H9 (cell line): Measurements from ENCODE around the gene DCN. TPM values are rescaled to one million over a fixed set of nuclear protein-coding genes. Genes with fewer than 3 reads are reported as not detected.

ENCODE experiments used
- DNase-seq: peaks from one replicate; pipeline ENCODE4 v3.0.0-alpha.2; 2017
- H2AFZ ChIP-seq: one replicate; pipeline ENCODE4 v1.6.1; 2013; ENCODE audit warnings: mild to moderate bottlenecking, low read length, control low read depth, moderate library complexity
- H2AK5ac ChIP-seq: 2 replicates; pipeline ENCODE4 v1.6.1; 2013; ENCODE audit warnings: low read length, control low read depth, mixed read lengths; ENCODE audit not compliant: insufficient read length
- H2BK120ac ChIP-seq: one replicate; pipeline ENCODE4 v1.6.1; 2013; ENCODE audit warnings: low read depth, mild to moderate bottlenecking, low read length, control low read depth, inconsistent platforms; ENCODE audit not compliant: poor library complexity, severe bottlenecking
- H2BK12ac ChIP-seq: 2 replicates; pipeline ENCODE4 v1.6.1; 2013; ENCODE audit warnings: low read length, control low read depth, mixed read lengths, low read depth; ENCODE audit not compliant: insufficient read length
- H2BK15ac ChIP-seq: 2 replicates; pipeline ENCODE4 v1.6.1; 2013; ENCODE audit warnings: low read depth, low read length, control low read depth
- H2BK20ac ChIP-seq: one replicate; pipeline ENCODE4 v1.6.1; 2013; ENCODE audit warnings: low read depth, mild to moderate bottlenecking, low read length, control low read depth, inconsistent platforms; ENCODE audit not compliant: poor library complexity, severe bottlenecking
- H2BK5ac ChIP-seq: 2 replicates; pipeline ENCODE4 v1.6.1; 2013; ENCODE audit warnings: low read length, control low read depth, mixed read lengths; ENCODE audit not compliant: insufficient read length
- H3K14ac ChIP-seq: 2 replicates; pipeline ENCODE4 v1.6.1; 2013; ENCODE audit warnings: low read length, control low read depth; ENCODE audit not compliant: insufficient read depth
- H3K18ac ChIP-seq: 2 replicates; pipeline ENCODE4 v1.6.1; 2013; ENCODE audit warnings: low read depth, mild to moderate bottlenecking, mixed read lengths, low read length, control low read depth; ENCODE audit not compliant: insufficient read length
- H3K23ac ChIP-seq: 2 replicates; pipeline ENCODE4 v1.6.1; 2013; ENCODE audit warnings: low read length, control low read depth, mixed read lengths, low read depth; ENCODE audit not compliant: insufficient read length
- H3K23me2 ChIP-seq: 2 replicates; pipeline ENCODE4 v1.6.1; 2013; ENCODE audit warnings: low read depth, mild to moderate bottlenecking, mixed read lengths, low read length, control low read depth; ENCODE audit not compliant: insufficient read length, poor library complexity, severe bottlenecking
- H3K27ac ChIP-seq: 2 replicates; pipeline ENCODE4 v1.5.1; 2013; ENCODE audit warnings: low read length, control low read depth, mixed read lengths, low read depth; ENCODE audit not compliant: insufficient read length
- H3K27me3 ChIP-seq: 2 replicates; pipeline ENCODE4 v1.6.1; 2013; ENCODE audit warnings: low read length, control low read depth, inconsistent platforms; ENCODE audit not compliant: insufficient read depth
- H3K4ac ChIP-seq: 2 replicates; pipeline ENCODE4 v1.6.1; 2013; ENCODE audit warnings: low read depth, mild to moderate bottlenecking, control low read depth, inconsistent platforms, low read length, moderate library complexity
- H3K4me1 ChIP-seq: 2 replicates; pipeline ENCODE4 v1.6.1; 2013; ENCODE audit warnings: low read length, control low read depth, inconsistent platforms; ENCODE audit not compliant: insufficient read depth
- H3K4me2 ChIP-seq: 2 replicates; pipeline ENCODE4 v1.6.1; 2013; ENCODE audit warnings: low read length, control low read depth, mixed read lengths; ENCODE audit not compliant: insufficient read length, insufficient read depth
- H3K56ac ChIP-seq: 2 replicates; pipeline ENCODE4 v1.6.1; 2013; ENCODE audit warnings: low read depth, mild to moderate bottlenecking, mixed read lengths, low read length, control low read depth; ENCODE audit not compliant: insufficient read length
- H3K79me1 ChIP-seq: 2 replicates; pipeline ENCODE4 v1.6.1; 2013; ENCODE audit warnings: low read depth, mild to moderate bottlenecking, moderate library complexity, low read length, control low read depth, inconsistent platforms; ENCODE audit not compliant: insufficient read depth, poor library complexity, severe bottlenecking
- H3K79me2 ChIP-seq: 2 replicates; pipeline ENCODE4 v1.6.1; 2013; ENCODE audit warnings: low read length, control low read depth, inconsistent platforms; ENCODE audit not compliant: insufficient read depth
- H3K9ac ChIP-seq: 2 replicates; pipeline ENCODE4 v1.6.1; 2013; ENCODE audit warnings: low read length, control low read depth, mixed read lengths; ENCODE audit not compliant: insufficient read length; ENCODE audit errors: extremely low read depth
- H3K9me3 ChIP-seq: one replicate; pipeline ENCODE4 v1.6.1; 2013; ENCODE audit warnings: low read depth, low read length, inconsistent platforms; ENCODE audit not compliant: control insufficient read depth
- H3T11ph ChIP-seq: one replicate; pipeline ENCODE4 v1.6.1; 2013; ENCODE audit warnings: mild to moderate bottlenecking, low read length, control low read depth, inconsistent platforms
- H4K20me1 ChIP-seq: one replicate; pipeline ENCODE4 v1.6.1; 2013; ENCODE audit not compliant: control insufficient read depth, insufficient read length, insufficient read depth
- H4K5ac ChIP-seq: 2 replicates; pipeline ENCODE4 v1.6.1; 2013; ENCODE audit warnings: low read depth, mild to moderate bottlenecking, mixed read lengths, low read length, control low read depth; ENCODE audit not compliant: insufficient read length
- H4K8ac ChIP-seq: replicated peaks from 2 replicates; pipeline ENCODE4 v1.6.1; 2013; ENCODE audit warnings: low read length, control low read depth, mixed read lengths, low read depth; ENCODE audit not compliant: insufficient read length
- H4K91ac ChIP-seq: 2 replicates; pipeline ENCODE4 v1.6.1; 2013; ENCODE audit warnings: low read depth, mild to moderate bottlenecking, moderate library complexity, mixed read lengths, low read length, control low read depth; ENCODE audit not compliant: insufficient read length
- H3K27ac Mint-ChIP-seq, 3 experiments: 2 replicates in 2 of 3; 3 replicates in 1 of 3; pipeline ENCODE4 v1.8.0; 2020 to 2021; ENCODE audit warnings: mixed read lengths in 3 of 3, mild to moderate bottlenecking in 1 of 3, moderate library complexity in 1 of 3
- H3K27me3 Mint-ChIP-seq: 2 replicates; pipeline ENCODE4 v1.8.0; 2021; ENCODE audit warnings: low read depth, mild to moderate bottlenecking, moderate library complexity, mixed read lengths
- H3K36me3 Mint-ChIP-seq, 3 experiments: 2 replicates in 2 of 3; 3 replicates in 1 of 3; pipeline ENCODE4 v1.8.0; 2020 to 2021; ENCODE audit warnings: low read depth in 3 of 3, mixed read lengths in 3 of 3; ENCODE audit not compliant: insufficient read depth in 1 of 3
- H3K4me1 Mint-ChIP-seq, 2 experiments: 2 replicates each; pipeline ENCODE4 v1.8.0; 2020; ENCODE audit warnings: mixed read lengths in 2 of 2
- H3K4me3 Mint-ChIP-seq, 2 experiments: 2 replicates in 1 of 2; 3 replicates in 1 of 2; pipeline ENCODE4 v1.8.0; 2020 to 2021; ENCODE audit warnings: mild to moderate bottlenecking in 2 of 2, mixed read lengths in 2 of 2, moderate library complexity in 1 of 2
- H3K9me3 Mint-ChIP-seq, 2 experiments: 2 replicates in 1 of 2; 3 replicates in 1 of 2; pipeline ENCODE4 v1.8.0; 2020; ENCODE audit warnings: mild to moderate bottlenecking in 2 of 2, mixed read lengths in 2 of 2, moderate library complexity in 1 of 2
- WGBS: extraction: QIAGEN DNeasy Blood & Tissue Kit; methylation state at CpG from one replicate; pipeline ENCODE4 v1.1.7; 2013; ENCODE audit warnings: missing lambda C conversion rate, low lambda C conversion rate, mixed read lengths; ENCODE audit not compliant: insufficient read length; ENCODE audit errors: extremely low coverage; 5-methylcytosine and 5-hydroxymethylcytosine counted together
- total RNA-seq: library from RNA; stranded (reverse); gene quantifications from 2 replicates; pipeline ENCODE4 v1.2.1, GENCODE V29; 2021
- TF ChIP-seq, protein P1 (sequence below): fragments of 200-600 bp; sonication (generic); conservative IDR thresholded peaks from 3 replicates; pipeline ENCODE4 v1.8.0; 2021; ENCODE audit warnings: antibody characterized with exemption, mild to moderate bottlenecking

Gene DCN
- total RNA-seq, 1 experiment from 2014 or later: not detected

DNA sequence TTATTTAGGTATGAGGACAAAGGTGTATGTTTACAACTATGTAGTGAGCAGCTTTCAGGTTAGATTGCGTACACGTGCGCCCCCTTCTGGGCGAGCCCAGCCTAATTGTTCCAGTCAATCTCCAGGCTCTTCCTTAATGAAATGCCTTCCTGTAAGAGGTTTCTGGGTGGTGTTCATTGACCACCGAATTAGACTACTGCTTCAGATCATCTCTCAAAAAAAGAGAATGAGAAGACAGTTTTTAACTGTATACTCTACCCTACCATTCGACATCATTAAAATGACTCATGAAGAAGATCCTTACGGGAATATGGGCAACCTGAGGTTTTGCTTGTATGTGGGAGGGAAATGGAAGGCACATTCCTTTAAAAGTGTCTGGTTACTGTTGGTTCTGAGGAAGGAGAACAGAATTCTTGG, 73.5 kb downstream of the DCN start:
- Histone ChIP-seq H3K4me1 (no peaks in the 10 kb centered on the region), H3K23me2 (no peaks in the 10 kb centered on the region), H3K18ac (no peak overlapping the region), H3K79me2 (no peaks in the 10 kb centered on the region), H2BK20ac (no peak overlapping the region), H3T11ph (no peak overlapping the region), H4K8ac (no peak overlapping the region), H2BK12ac (no peak overlapping the region), H2BK5ac (no peak overlapping the region), H3K9me3 (no peaks in the 10 kb centered on the region), H3K23ac (no peak overlapping the region), H2AFZ (no peak overlapping the region), H3K56ac (no peak overlapping the region), H3K9ac (no peak overlapping the region), H2BK120ac (no peak overlapping the region), H3K4me2 (no peak overlapping the region), H4K5ac (no peak overlapping the region), H2AK5ac (no peak overlapping the region), H3K79me1 (no peaks in the 10 kb centered on the region), H2BK15ac (no peak overlapping the region), H3K27me3 (no peaks in the 10 kb centered on the region), H4K91ac (no peak overlapping the region), H3K4ac (no peak overlapping the region), H3K14ac (no peak overlapping the region), H4K20me1 (no peaks in the 10 kb centered on the region), H3K27ac (no peak overlapping the region)
- WGBS: no CpG with 5 or more reads among the region's 7 CpGs
- Mint-ChIP-seq H3K4me1 (peaks cover 2 to 5% of the 10 kb centered on the region in 2 experiments), H3K27ac (no peak overlapping the region), H3K9me3 (no peaks in the 10 kb centered on the region; a peak in 1 of 5 replicates), H3K4me3 (0 out of 5 replicates have a peak overlapping the region, but pooled peaks of 1 of the 2 experiments have one; percentile 9), H3K27me3 (peaks cover 2% of the 10 kb centered on the region; the same call in 1 of the 2 replicates), H3K36me3 (no peaks in the 10 kb centered on the region)
- DNase-seq: peak; percentile 86
- TF ChIP-seq, protein P1, sequence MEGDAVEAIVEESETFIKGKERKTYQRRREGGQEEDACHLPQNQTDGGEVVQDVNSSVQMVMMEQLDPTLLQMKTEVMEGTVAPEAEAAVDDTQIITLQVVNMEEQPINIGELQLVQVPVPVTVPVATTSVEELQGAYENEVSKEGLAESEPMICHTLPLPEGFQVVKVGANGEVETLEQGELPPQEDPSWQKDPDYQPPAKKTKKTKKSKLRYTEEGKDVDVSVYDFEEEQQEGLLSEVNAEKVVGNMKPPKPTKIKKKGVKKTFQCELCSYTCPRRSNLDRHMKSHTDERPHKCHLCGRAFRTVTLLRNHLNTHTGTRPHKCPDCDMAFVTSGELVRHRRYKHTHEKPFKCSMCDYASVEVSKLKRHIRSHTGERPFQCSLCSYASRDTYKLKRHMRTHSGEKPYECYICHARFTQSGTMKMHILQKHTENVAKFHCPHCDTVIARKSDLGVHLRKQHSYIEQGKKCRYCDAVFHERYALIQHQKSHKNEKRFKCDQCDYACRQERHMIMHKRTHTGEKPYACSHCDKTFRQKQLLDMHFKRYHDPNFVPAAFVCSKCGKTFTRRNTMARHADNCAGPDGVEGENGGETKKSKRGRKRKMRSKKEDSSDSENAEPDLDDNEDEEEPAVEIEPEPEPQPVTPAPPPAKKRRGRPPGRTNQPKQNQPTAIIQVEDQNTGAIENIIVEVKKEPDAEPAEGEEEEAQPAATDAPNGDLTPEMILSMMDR: peak; percentile 96
